Keratinocyte (primary cell): Measurements from ENCODE around the gene IER2. TPM values are rescaled to one million over a fixed set of nuclear protein-coding genes. Genes with fewer than 3 reads are reported as not detected.
A peak's percentile ranks its signal among the peaks of the same experiment; 100 is the strongest.

Source experiments
- DNase-seq: peaks from one replicate; pipeline ENCODE4 v3.0.0-alpha.2; 2011; ENCODE audit warnings: low read depth, missing footprints, low spot score
- FAIRE-seq: peaks from 2 replicates; lab custom pipeline; 2011; peaks lifted over from hg19 to GRCh38; lab: Jason Lieb, UNC
- H2AFZ ChIP-seq: 2 replicates; pipeline ENCODE4 v1.6.0; 2012; ENCODE audit warnings: low read length, control low read depth, inconsistent platforms; ENCODE audit not compliant: control insufficient read depth
- H3K27ac ChIP-seq: 2 replicates; pipeline ENCODE4 v1.5.1; 2011; ENCODE audit warnings: low read length; ENCODE audit not compliant: control insufficient read depth, insufficient read depth
- H3K27me3 ChIP-seq: 3 replicates; pipeline ENCODE4 v1.6.0; 2011; ENCODE audit warnings: low read length; ENCODE audit not compliant: control insufficient read depth, insufficient read depth; ENCODE audit errors: extremely low read depth
- H3K36me3 ChIP-seq, 2 experiments: 2 replicates in 1 of 2; 3 replicates in 1 of 2; pipeline ENCODE4 v1.5.1; 2011; ENCODE audit warnings: low read length in 2 of 2, mild to moderate bottlenecking in 1 of 2; ENCODE audit not compliant: control insufficient read depth in 2 of 2, insufficient read depth in 2 of 2; ENCODE audit errors: extremely low read depth in 1 of 2
- H3K4me1 ChIP-seq: 3 replicates; pipeline ENCODE4 v1.5.1; 2011; ENCODE audit warnings: low read length; ENCODE audit not compliant: control insufficient read depth, insufficient read depth; ENCODE audit errors: extremely low read depth
- H3K4me2 ChIP-seq: 3 replicates; pipeline ENCODE4 v1.6.0; 2011; ENCODE audit warnings: low read depth, low read length; ENCODE audit not compliant: control insufficient read depth, insufficient read depth; ENCODE audit errors: extremely low read depth
- H3K4me3 ChIP-seq, 3 experiments: fragments of 200-600 bp in 1 of 3; sonication (generic) in 1 of 3; 2 replicates in 2 of 3; 3 replicates in 1 of 3; pipeline ENCODE4 v1.5.1; 2011 to 2016; ENCODE audit warnings: low read length in 3 of 3, mild to moderate bottlenecking in 3 of 3, control low read depth in 2 of 3, inconsistent platforms in 1 of 3, low read depth in 1 of 3, mixed read lengths in 1 of 3, mixed run types in 1 of 3, moderate library complexity in 1 of 3; ENCODE audit not compliant: control insufficient read depth in 2 of 3, insufficient read depth in 2 of 3; ENCODE audit errors: extremely low read depth in 1 of 3
- H3K79me2 ChIP-seq: 2 replicates; pipeline ENCODE4 v1.6.0; 2012; ENCODE audit warnings: low read length; ENCODE audit not compliant: control insufficient read depth, insufficient read depth
- H3K9ac ChIP-seq: 3 replicates; pipeline ENCODE4 v1.6.0; 2011; ENCODE audit warnings: low read length; ENCODE audit not compliant: control insufficient read depth, insufficient read depth; ENCODE audit errors: extremely low read depth
- H3K9me1 ChIP-seq: 3 replicates; pipeline ENCODE4 v1.6.0; 2011; ENCODE audit warnings: low read length; ENCODE audit not compliant: control insufficient read depth, insufficient read depth; ENCODE audit errors: extremely low read depth
- H3K9me3 ChIP-seq: 2 replicates; pipeline ENCODE4 v1.5.1; 2012; ENCODE audit warnings: low read depth, low read length; ENCODE audit not compliant: control insufficient read depth
- H4K20me1 ChIP-seq: 3 replicates; pipeline ENCODE4 v1.6.0; 2011; ENCODE audit warnings: low read length; ENCODE audit not compliant: control insufficient read depth, insufficient read depth; ENCODE audit errors: extremely low read depth
- CTCF ChIP-seq, 3 experiments: IDR thresholded peaks in 1 of 3; conservative IDR thresholded peaks in 1 of 3; optimal IDR thresholded peaks in 1 of 3; 2 replicates in 2 of 3; 3 replicates in 1 of 3; pipeline versions ENCODE3 to v1.5.1; 2011; ENCODE audit warnings: low read length in 3 of 3, mild to moderate bottlenecking in 3 of 3, moderate library complexity in 2 of 3, control low read depth in 1 of 3, inconsistent platforms in 1 of 3; ENCODE audit not compliant: insufficient read depth in 2 of 3; ENCODE audit errors: extremely low read depth in 1 of 3
- EZH2 ChIP-seq: IDR thresholded peaks from one replicate; pipeline ENCODE4 v1.6.1; 2012; ENCODE audit warnings: inconsistent platforms, mild to moderate bottlenecking, low read length, moderate library complexity
- dilution Hi-C: fragments of 300-500 bp; cut with MboI; formaldehyde crosslinking; loops from one replicate; pipeline ENCODE4 v1.7.0; 2020; ENCODE audit warnings: low sequenced_read_pairs; ENCODE audit not compliant: extremely low pct_ligation_motif_present
- polyA plus RNA-seq, 5 experiments: library from polyadenylated mRNA; depleted of rRNA in 3 of 5; stranded (reverse) in 3 of 5; stranded (forward) in 1 of 5; unstranded in 1 of 5; fragments of >200 nt; gene quantifications; 1 replicate in 1 of 5; 2 replicates in 3 of 5; 3 replicates in 1 of 5; pipeline versions ENCODE4 v1.2.1 to v1.2.3, GENCODE V29; 2011 to 2012; ENCODE audit warnings: missing spikeins in 2 of 5, low read depth in 1 of 5, low replicate concordance in 1 of 5

IER2 gene
- polyA plus RNA-seq, 1 donor (not counting 4 experiments of a cell fraction or from before 2014, with no cell fraction given): 14.4 TPM

- DNase-seq: peak; percentile 95
- dilution Hi-C loops: no loop called here
- H3K36me3 ChIP-seq: peaks cover 2 to 16% of the 10 kb centered on the region in 2 experiments
- H3K27me3 ChIP-seq: no peaks in the 10 kb centered on the region
- TF ChIP-seq EZH2: no peak
- no peak for TF ChIP-seq CTCF (optimal IDR thresholded peaks at IDR 0.05 in 1 of 3, IDR thresholded peaks at IDR 0.05 in 1 of 3, conservative IDR thresholded peaks at IDR 0.05 in 1 of 3; ENCODE audit: extremely low read depth in 1 of 3, insufficient read depth in 2 of 3, low read length in 3 of 3)
- H3K4me3 ChIP-seq: peak overlapping the region; percentile 62 to 99 (median 96)
- peaks cover 16% of the 10 kb centered on the region for H3K4me1 ChIP-seq
- H3K27ac ChIP-seq: peak overlapping the region; percentile 96
- peak overlapping the region; percentile 84 for H3K9ac ChIP-seq
- H3K79me2 ChIP-seq: peaks cover 46% of the 10 kb centered on the region
- H3K9me3 ChIP-seq: no peaks in the 10 kb centered on the region
- no peak for FAIRE-seq
- peaks cover 9% of the 10 kb centered on the region for H4K20me1 ChIP-seq
- H3K4me2 ChIP-seq: peak overlapping the region; percentile 89
- H2AFZ ChIP-seq: no peak overlapping the region
- no peaks in the 10 kb centered on the region for H3K9me1 ChIP-seq
Observed at GRCh38 chr19:13152974-13153568, 2.9 kb downstream of the IER2 start.

- peak overlapping the region; percentile 62 to 99 (median 96) for H3K4me3 ChIP-seq
- FAIRE-seq (no peak), DNase-seq (no peak)
Observed at GRCh38 chr19:13153569-13154240, 3.5 kb downstream of the IER2 start.

More at GRCh38 chr19:13153569-13154240, 3.5 kb downstream of the IER2 start:
- Histone ChIP-seq H2AFZ (no peak overlapping the region), H3K4me1 (peaks cover 16% of the 10 kb centered on the region), H3K9ac (peak overlapping the region; percentile 84), H3K27me3 (no peaks in the 10 kb centered on the region), H3K36me3 (peaks cover 2 to 16% of the 10 kb centered on the region in 2 experiments), H3K27ac (peak overlapping the region; percentile 96), H3K79me2 (peaks cover 45% of the 10 kb centered on the region), H3K9me3 (no peaks in the 10 kb centered on the region), H3K4me2 (peak overlapping the region; percentile 91), H3K9me1 (no peaks in the 10 kb centered on the region), H4K20me1 (peaks cover 9% of the 10 kb centered on the region)
- TF ChIP-seq CTCF (optimal IDR thresholded peaks at IDR 0.05 in 1 of 3, IDR thresholded peaks at IDR 0.05 in 1 of 3, conservative IDR thresholded peaks at IDR 0.05 in 1 of 3; ENCODE audit: extremely low read depth in 1 of 3, insufficient read depth in 2 of 3, low read length in 3 of 3) (peak in 1 of 3 experiments; percentile 2), EZH2 (no peak)
- dilution Hi-C loops: no loop called here
